Brain microvascular endothelial cell (primary cell): ENCODE results near the gene GMDS.

Source experiments
- DNase-seq: peaks from one replicate; pipeline ENCODE4 v3.0.0-alpha.2; 2020
- H3K27ac ChIP-seq: fragments of 250-450 bp; sonication (Bioruptor Pico); 2 replicates; pipeline ENCODE4 v1.5.1; 2020; ENCODE audit warnings: mild to moderate bottlenecking, moderate library complexity
- H3K27me3 ChIP-seq: fragments of 250-450 bp; sonication (Bioruptor Pico); replicated peaks from 2 replicates; pipeline ENCODE4 v1.5.1; 2020; ENCODE audit warnings: mild to moderate bottlenecking
- H3K36me3 ChIP-seq: fragments of 250-450 bp; sonication (Bioruptor Pico); replicated peaks from 2 replicates; pipeline ENCODE4 v1.5.1; 2020; ENCODE audit warnings: mild to moderate bottlenecking
- H3K4me3 ChIP-seq: 2 replicates; pipeline ENCODE4 v1.5.1; 2011; ENCODE audit warnings: low read depth, mild to moderate bottlenecking, control low read depth, low read length, moderate library complexity
- CTCF ChIP-seq: IDR thresholded peaks from 2 replicates; pipeline ENCODE4 v1.5.1; 2011; ENCODE audit warnings: low read depth, mild to moderate bottlenecking, moderate library complexity, low read length, control low read depth, inconsistent platforms; ENCODE audit errors: missing control alignments
- in situ Hi-C: cut with HindIII; loops from 2 replicates; pipeline ENCODE4 v1.10.0; 2017; ENCODE audit warnings: low sequenced_read_pairs, low pct_ligation_motif_present

GMDS gene

GRCh38 chr6:1644516-1645060 is 600.8 kb downstream of the GMDS start:
- H3K36me3 ChIP-seq: no peaks in the 10 kb centered on the region
- TF ChIP-seq CTCF: no peak
- H3K4me3 ChIP-seq: no peak overlapping the region
- H3K27ac ChIP-seq: no peak overlapping the region
- no peak for DNase-seq
- no peaks in the 10 kb centered on the region for H3K27me3 ChIP-seq
- in situ Hi-C loops: no loop called here

- in situ Hi-C loops: no loop called here
- TF ChIP-seq CTCF: no peak
- Histone ChIP-seq H3K27ac (no peak overlapping the region), H3K27me3 (no peaks in the 10 kb centered on the region), H3K4me3 (no peak overlapping the region), H3K36me3 (no peaks in the 10 kb centered on the region)
- no peak for DNase-seq
These were observed 601.5 kb downstream of the GMDS start for GRCh38 chr6:1643830-1644445.

GRCh38 chr6:1643111-1643510 is 602.3 kb downstream of the GMDS start:
- Histone ChIP-seq H3K4me3 (no peak overlapping the region), H3K36me3 (no peaks in the 10 kb centered on the region), H3K27ac (no peak overlapping the region), H3K27me3 (no peaks in the 10 kb centered on the region)
- no peak for TF ChIP-seq CTCF
- in situ Hi-C loops: no loop called here
- no peak for DNase-seq

GRCh38 chr6:1641343-1641885 is 604.0 kb downstream of the GMDS start:
- in situ Hi-C loops: no loop called here
- no peak overlapping the region for H3K27ac ChIP-seq
- no peak overlapping the region for H3K4me3 ChIP-seq
- DNase-seq: no peak
- no peaks in the 10 kb centered on the region for H3K36me3 ChIP-seq
- no peaks in the 10 kb centered on the region for H3K27me3 ChIP-seq
- no peak for TF ChIP-seq CTCF

- in situ Hi-C loops: no loop called here
- Histone ChIP-seq H3K4me3 (no peak overlapping the region), H3K27me3 (no peaks in the 10 kb centered on the region), H3K27ac (no peak overlapping the region), H3K36me3 (no peaks in the 10 kb centered on the region)
- no peak for DNase-seq
- no peak for TF ChIP-seq CTCF
These were observed 604.9 kb downstream of the GMDS start for GRCh38 chr6:1640476-1640875.

GRCh38 chr6:1639430-1639829 is 606.0 kb downstream of the GMDS start:
- in situ Hi-C loops: no loop called here
- no peak overlapping the region for H3K4me3 ChIP-seq
- no peaks in the 10 kb centered on the region for H3K36me3 ChIP-seq
- no peaks in the 10 kb centered on the region for H3K27me3 ChIP-seq
- no peak overlapping the region for H3K27ac ChIP-seq
- TF ChIP-seq CTCF: no peak
- DNase-seq: no peak
